ENCODE data around the gene LRRC4C.

LRRC4C gene

DNA sequence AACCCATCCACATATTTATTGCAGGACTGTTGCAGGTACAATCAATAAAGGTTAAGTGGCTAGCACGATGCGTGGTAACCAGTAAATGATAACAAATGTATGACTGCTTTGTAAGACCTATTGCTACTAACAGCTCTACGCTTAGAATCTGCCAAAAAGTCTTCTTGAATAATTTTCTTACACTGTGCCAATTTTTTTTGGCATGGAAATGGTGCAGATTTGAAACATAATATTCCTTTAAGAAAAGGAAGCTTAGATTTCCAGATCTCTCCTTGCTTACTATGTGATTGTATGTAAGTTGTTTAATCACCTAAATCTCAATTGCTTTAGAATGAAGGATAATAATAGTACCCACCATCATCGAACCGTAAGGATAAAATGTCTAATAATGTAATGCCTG lies 192.0 kb downstream of the LRRC4C start:
- no peak for DNase-seq

DNA sequence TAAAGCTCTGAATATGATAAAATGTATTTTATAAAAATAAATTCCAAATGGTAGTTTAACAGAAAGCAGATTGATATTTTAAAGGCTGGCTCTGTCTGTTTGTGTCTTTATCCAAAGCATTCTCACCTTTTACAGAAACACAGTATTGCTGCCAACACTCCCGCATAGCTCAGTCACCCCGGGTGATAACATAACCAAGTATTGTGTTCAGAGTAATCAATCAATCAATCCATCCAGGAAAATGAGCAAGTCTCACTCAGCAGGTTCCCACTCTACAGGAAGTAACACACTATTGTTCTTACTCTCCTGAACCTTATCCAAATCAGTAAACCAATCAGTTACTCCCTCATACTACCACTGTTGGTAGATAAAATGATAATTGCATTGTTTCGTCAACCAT lies 203.4 kb downstream of the LRRC4C start:
- no peak for DNase-seq

DNA sequence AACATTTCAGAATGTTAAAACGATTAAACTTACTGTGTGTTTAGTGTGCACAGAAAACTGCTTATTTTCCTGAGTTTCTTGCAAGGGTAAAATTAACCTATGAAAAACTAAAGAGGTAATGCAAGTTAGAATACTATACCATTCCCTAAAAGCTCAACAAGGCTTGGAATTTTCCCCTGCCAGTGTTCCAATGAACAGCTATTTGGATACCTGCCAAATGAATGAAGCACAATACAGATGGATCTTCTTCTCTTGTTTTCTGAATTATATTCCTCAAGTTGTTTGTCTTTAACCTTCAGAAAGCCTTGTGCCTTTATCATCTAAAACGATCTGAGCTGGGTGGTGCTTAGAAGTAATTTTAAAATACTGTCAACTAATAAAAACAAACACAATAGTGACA lies 204.5 kb downstream of the LRRC4C start:
- no peak for DNase-seq

DNA sequence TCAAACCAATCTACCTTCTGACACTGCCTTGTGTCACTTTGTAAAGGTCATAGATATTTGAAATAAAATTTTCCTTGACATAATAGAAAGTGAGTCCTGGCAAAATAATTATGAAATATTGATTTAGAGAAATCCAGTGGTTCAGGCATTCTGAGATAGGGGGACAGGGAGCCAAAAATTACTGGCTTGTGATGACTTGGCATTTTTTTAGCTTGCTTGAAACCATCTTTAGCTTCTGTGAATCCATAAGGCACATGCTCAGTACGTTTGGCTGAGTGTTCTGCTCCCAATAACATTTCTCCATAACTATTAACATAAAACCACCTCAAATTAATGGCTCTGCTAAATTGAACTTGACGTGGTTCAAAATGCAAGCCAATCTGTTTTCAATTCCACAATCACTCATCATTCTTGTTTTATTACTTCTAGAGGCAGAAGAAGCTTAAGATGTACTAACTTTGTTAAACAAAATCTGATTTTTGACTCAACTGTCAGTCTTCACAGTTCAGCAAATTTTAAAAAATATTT lies 209.0 kb downstream of the LRRC4C start:
- DNase-seq: no peak

DNA sequence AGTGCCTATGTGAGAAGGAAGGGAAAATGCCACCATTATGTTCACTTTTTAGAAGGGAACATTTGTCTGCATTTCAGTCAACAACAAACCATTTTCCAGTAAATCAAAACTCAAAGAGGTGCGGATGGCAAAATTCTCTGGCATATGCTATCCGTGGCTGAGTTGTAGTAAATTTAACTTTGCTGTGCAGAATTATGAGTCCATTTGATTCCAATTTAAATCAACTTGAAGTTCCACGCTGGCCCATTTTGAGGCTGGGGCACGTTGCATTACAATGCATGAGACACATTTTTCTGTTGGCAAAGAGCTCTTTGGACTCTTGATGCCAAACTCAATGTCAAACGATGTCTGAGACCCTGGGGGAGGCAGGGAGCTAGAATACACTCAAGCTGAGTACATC lies 211.8 kb downstream of the LRRC4C start:
- no peak for DNase-seq

DNA sequence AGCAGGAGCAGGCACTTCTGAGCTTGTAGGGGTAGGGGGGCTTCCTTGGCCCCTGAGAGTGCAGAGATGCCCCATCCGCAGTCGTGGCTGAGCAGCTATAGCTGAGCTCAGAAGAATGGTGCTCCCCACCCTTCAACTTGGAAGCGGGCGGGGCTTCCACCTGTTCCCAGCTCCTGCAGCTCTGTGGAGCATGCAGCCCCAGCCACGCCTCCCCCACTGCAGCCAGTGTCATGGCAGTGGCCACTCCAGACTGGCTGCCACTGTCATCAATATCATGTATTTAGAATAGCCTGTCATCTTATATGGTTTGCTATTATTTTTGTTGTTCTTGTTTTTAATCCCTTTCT lies 213.1 kb downstream of the LRRC4C start:
- no peak for DNase-seq

DNA sequence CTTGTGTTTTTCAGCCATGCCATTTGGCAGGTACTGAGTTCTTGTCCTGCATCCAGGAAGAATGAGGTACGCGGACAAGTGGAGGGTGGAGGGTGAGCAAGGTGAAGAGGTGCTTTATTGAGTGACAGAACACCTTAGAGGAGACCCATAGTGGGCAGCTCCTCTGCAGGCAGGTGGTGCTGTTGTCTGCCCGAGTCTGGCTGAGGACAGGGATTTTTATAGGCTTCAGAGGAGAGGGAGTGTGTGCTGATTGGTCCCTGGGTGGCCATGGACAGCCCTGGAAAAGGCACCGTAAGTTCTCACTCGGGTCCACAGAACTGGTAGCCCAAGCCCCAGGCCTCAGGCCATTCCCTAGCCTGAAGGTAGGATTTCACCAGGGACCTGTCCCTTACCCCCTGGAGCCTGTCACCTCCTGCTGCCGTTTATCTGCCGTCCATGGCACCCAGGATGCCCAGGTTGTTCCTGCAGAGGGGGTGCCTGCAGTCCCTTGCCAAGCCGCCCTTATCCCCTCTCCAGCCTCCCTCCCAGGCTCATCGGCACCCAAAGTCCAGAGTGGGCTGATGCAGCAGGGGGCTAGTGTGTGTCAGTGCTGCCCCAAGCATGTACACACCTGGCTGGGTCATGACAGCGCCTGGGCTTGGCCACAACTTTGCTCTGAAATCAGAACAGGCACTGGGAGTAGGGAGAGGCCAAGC lies 213.6 kb downstream of the LRRC4C start:
- peak in 1 of 56 donors; percentile 2 for DNase-seq

DNA sequence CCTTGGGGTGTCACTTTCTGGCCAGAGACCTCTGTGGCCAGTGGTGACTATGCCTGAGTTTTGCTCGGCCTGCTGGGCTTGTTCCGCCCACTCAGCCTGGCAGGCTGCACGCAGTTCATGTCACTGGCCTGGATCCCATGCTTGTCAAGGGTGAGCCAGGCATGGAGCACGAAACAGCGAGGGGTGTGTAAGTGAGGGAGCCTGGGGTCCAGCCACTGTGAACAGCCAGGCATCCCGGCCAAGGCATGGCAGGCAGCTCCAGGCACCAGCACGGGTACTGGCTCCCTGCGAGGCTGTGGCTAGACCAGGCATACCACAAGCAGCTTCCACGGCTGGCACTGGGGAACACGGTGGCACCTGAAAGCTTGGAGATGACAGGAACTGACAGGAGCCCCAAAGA lies 214.3 kb downstream of the LRRC4C start:
- DNase-seq: peak in 2 of 56 donors; percentile 2 to 20

DNA sequence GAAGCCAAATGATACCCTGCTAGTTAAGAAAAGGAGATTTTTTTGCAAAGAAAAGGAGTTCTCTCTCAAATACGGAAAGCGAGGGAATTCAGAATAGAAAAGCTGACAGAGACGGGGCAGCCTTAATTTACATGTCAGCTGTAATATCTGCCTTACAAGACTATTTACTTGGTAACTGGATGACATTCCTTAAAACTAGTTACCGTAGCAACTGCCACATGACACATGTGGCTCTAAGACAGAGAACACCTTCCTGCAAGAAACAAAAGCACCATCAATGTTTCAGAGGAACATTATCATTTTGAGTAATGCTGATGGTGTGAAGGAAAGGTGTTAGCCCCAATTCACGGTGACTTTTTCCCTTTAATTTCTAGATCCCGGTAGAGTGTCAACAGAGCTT lies 222.1 kb downstream of the LRRC4C start:
- DNase-seq: no peak

DNA sequence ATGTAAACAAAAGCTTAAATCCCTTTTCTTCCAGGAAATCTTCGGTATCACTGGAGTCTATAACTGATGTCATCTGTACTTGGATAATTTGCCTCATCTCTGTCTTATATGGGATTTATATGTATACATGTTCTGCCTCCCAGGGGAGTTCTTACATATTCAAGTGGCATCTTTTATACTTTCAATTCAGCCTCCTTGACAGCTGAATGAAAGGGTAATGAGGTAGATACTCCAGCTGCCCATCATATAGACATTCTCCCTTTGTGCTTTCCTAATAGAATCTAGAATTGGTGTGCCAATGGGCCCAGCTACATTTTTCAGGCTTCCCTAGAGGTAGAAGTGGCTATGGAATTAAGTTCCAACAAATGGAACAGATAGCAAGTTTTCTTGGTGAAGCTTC lies 223.8 kb downstream of the LRRC4C start:
- DNase-seq: no peak

DNA sequence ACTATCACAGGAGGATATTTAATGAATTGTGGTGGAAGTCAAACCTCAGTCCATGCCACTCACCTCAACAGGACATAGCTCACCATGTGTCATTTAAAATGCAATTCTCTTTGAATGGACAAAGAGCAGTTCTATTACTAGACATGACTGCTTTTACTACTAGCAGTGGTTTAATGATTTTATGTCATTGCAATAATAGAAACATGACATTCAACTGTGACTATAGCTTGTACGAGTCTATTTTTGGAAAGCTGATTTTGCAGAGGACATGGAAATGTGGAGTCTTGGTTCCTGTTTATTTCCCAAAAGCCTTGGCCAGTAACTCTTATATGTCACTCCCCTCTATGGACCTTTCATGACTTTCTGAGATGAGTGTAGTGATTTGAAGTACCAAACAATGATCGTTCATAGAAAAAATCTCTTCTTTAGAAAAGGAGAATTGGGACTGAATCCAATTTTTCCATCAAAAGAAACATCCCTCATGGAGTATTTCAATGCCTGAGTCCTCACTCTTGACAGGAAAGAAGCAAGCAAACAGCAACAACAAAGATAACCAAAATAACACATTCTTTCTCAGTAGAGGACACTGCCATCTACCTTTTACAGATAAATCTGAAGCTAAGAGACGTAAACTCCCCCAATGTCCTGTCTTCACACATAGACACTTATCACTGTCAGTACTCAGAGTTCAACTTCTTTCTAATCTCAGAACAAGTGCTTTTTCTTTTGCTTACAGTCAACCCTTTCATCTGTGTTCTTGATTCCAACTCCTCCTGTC lies 233.4 kb downstream of the LRRC4C start:
- peak in 1 of 56 donors; percentile 17 for DNase-seq

DNA sequence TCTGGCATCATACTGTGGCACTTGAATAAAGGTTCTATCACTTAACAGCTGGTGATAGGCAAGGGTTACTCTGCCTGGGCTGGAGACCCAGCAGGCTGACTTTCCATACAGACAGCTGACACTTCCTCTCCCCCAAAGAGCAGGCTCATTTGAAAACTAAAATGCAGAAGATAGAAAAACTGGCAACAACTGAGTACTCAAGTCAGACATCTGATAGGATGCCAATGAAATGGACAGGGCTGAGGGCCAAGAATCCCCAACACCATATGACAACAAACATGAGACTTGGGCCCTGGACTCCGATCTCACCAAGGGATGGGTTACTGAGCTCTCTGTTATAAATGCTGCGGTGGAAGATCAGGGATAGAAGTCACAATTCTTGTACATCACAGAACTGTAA lies 237.2 kb downstream of the LRRC4C start:
- peak in 6 of 56 donors; percentile 5 to 36 (median 22) for DNase-seq

DNA sequence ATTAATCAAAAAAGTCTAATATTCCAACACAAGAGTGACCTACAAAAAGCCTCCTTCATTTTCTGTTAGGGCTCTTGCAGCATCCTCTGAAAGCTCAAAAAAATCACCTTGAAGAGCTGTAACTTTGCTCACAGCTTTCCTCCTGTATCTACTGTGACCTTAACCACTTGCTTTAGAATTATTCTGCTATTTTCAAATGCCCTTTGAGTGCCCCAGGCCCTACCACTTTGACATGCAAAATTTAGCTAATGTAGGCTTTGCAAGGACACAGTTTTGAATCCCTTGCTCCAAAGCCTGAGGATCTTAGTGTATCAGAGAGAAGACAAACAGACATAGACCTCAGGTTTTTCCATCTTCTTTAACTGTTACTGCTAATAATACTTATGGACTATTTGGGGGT lies 253.1 kb downstream of the LRRC4C start:
- DNase-seq: no peak

DNA sequence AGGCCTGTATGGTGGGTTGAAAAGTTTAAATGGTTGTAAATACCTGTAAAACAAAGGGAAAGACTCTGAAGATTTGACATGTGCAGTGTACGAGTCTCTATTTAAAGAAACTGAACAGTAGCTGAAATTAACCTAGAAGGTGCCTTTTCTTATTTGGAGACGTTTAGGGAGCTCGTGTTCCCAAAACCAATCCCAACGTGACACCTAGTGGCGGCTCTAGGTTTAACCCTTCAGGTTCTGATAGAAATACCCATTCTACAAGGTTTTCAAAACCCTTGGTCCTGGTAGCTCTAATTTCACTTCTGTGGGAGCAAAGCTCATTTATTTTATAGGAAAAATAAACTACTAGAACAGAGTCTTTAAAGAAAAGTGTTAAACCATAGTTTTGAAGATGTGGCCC lies 258.3 kb downstream of the LRRC4C start:
- peak in 18 of 56 donors; percentile 2 to 59 (median 18) for DNase-seq

DNA sequence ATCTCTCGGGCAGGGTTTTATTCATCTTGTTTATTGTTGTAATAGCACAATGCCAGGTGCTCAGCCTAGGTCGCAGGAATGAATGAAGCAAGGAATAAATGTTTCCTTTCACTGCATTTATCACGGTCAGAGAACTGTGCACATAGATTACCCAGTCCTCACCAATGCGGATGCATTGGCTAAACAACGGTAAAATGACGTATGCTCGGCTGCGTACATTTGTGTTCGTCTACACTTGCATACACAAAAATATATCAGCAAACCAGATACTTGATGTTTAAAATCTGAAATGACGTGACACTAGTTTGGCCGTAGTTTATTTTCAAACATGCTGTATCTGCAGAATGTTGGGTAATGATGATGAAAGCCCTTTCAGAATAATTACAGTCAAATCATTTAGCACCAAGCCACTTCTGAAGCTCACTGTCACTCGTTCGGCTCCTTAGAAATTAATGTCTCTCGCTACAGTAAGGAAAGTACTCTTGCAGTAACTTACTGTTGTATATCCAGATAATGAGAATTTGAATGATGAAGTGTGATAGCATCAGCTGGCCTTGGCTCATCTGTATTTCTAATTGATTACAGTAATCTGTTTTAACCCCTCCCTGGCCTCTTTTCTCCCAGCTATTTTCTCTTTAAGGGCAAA lies 268.9 kb downstream of the LRRC4C start:
- no peak for DNase-seq

DNA sequence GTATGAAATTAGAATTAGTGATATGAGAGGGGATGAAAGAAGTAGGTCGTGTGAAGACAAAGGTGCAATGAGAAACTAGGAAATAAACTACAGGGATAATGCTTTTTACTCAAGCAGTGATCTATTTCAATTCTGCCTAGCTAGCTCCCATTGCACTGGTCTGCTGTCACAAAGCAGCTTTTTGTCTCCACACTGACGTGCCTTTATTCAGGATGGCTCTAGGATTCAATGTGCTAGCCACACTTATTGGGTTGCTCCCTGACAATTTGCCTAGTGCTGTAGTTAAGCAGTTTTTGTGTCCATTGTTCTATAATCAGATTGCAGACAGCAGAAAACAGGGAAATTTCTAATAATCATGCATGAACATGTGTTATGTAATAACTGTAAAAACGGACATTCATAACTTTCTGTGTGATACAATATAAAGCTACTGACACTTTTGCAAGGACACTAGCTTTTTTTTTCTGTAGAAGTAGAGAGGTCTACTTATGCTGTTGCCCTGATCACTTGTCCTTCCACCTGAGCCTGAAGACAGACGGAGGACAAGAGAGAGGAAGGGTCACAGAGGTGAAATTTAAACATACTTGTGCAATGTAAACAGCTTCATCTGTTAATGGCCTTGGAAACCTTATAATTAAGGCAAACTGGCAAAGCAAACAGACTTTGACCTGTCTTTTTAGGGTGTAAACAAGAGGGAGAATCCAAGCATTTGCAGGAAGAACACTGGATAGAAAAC lies 269.6 kb downstream of the LRRC4C start:
- peak in 11 of 56 donors; percentile 1 to 33 (median 16) for DNase-seq

DNA sequence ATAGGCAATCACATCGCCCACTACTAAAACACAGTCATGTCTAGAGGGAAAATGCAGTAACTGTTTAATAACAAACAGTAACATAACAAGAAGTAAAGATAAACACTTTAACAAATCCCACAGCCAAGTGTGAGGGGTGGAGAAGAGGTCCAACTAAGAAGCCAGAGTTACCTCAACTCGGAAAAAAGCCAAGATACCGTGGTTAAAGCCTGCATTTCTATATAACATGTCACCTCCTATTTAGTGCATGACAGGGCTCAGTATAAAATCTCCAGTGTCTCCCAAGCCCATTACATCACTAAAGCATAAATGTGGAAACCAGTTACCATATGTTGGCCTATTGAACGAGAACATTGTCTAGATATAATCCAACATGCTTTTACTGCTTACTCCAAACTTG lies 281.7 kb downstream of the LRRC4C start:
- no peak for DNase-seq

DNA sequence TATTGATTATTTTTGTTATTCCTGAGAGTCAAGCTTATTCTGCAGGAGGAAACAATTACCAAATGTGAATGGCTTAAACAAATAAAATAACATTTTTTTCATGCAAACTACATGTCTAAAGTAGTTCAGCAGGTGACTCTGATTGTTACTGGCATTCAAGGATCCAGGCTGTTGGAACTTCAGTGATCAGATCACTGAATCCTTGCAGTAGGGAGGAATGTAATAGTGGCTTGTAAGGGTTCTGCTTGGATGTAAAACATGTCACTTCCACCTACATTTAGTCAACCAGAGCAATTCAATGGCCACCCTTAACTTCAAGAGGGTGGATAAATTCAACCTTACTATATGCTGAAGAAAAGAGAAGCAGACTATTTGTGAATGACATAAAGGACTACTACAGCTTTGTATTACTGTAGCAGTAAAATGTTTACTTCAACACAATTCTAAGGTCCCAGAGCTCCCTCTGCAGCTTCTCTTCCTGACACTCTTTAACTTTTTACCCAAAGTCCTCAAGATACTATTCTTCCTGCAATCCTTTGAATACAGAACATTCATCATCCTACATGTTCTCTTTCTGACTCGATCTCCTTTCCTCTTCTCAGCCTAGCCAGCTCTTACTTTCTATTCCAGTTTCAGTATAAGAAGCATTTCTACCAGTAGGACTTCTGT lies 284.0 kb downstream of the LRRC4C start:
- no peak for DNase-seq

DNA sequence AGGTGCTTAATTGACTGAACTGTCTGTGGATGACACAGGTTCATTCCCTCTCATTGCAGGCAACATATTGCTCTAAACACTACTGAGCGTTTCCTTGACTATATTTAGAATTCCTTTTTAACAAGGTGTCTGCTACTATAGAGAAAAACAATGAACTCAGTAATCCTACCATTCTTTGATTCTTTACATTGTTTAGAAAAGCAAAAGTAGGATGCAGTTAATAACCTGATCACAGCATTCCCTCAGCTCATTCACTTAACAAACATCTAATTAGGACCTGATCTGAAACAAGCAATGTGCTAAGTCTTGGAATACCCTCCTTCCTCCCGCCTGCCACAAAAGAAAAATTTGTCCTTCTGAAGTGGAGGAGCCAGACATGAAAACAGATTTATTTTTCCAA lies 313.1 kb downstream of the LRRC4C start:
- no peak for DNase-seq

DNA sequence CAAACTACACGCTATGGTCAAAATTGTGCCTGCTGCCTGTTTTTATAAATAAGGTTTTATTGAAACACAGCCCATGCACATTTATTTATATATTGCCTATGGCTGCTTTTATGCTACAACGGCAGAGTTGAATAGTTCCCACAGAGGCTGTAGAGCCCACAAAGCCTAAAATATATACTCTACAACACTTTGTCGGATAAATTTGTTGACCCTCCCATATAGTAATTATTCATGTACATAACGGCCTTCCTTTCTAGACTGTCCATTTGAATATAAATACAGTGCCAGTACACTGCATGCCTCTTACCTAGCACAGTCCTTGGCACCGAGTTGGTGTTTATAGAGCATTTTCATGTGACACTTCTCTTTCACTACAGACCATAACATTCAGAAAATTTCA lies 314.0 kb downstream of the LRRC4C start:
- DNase-seq: no peak

DNA sequence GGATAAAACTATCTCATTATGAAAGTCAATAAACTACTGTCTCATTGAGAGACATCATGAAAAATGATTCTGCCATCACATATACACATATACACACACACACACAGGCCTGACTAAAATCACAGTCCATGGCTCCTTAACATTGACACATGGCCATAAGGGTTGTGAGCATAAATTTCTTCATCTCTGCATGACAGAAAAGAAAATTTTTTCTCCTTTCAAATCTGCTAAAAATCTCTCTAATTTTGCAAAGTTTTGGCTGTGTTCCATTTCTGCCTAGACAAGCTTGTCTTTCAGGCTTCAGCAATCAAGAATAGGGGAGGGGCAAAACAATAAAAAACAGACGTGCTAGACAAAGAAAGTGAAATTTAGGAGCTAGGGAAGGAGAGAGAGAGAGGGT lies 324.5 kb downstream of the LRRC4C start:
- no peak for DNase-seq
